GM15510 (cell line): ENCODE measurements around the gene STX10.
A peak's percentile ranks its signal among the peaks of the same experiment; 100 is the strongest.

ENCODE experiments used
- POLR2A ChIP-seq: IDR thresholded peaks from 3 replicates; pipeline ENCODE4 v1.6.1; 2011; ENCODE audit warnings: borderline replicate concordance; ENCODE audit not compliant: insufficient read length; ENCODE audit errors: extremely low read depth

The STX10 gene, protein sequence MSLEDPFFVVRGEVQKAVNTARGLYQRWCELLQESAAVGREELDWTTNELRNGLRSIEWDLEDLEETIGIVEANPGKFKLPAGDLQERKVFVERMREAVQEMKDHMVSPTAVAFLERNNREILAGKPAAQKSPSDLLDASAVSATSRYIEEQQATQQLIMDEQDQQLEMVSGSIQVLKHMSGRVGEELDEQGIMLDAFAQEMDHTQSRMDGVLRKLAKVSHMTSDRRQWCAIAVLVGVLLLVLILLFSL

DNA sequence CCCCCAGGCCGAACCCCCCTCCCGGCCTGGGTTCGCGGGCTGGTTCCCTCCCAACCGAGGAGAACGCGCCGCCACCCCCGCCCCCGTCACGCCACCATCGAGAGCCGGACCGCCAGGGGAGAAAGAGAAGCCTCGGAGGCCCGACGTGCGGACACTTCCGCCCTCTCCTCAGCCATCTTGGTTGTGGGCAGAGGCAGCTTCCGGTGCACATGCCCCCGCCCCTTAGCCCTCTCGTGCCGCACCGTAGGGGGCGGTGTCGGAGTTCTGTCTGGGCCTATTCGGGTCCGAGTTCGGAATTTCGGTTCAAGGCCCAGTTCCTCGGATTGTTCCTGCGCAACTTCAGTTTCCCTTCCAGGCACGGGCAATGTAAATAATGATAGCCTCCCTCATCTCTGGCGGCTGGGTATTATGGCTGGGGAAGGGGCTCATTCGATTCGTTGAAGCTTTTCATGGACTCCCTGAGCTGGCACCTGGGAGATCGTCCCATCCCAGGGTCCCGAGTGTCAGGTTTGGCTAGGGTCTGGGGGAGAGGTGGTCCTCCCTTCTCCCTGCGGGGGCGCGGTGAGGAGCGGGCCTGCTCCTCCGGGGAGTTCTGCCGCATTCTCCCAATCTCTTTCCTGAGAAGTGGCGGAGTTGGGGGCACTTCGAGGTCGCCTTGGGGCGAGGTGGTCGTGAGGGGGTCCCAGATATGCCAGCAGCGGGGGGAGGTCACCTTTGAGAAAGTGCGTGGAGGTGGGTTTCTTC lies at the start of gene STX10, which contains the start of gene IER2:
Gene STX10 (minus strand): TSS at position 189 of the 744 bp plus-strand sequence. CDS start 202 bp downstream, outside the sequence.
Gene IER2 (plus strand): TSS at position 225 of the 744 bp plus-strand sequence. CDS start 2,776 bp downstream, outside the sequence.
- peak; percentile 44 for TF ChIP-seq POLR2A

DNA sequence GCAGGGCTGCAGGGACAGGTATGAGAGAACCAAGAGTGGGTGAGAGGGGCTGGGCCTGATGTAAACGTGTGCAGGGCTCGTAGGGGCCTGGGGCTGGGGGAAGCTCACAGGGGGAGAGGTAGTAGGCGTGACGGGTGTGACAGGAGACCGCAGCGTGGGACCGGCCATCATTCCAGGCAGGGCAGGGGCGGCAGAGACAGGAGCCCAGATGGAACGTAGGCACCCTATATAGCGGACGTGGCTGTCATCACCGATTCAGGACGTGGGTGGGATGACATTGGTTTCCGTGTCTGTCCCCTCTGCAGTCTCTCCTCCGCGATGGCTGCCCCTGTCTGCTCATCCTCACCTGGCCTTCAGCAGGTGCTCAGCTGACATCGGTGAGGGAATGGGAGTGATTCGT lies 48.5 kb upstream of the STX10 start:
- TF ChIP-seq POLR2A, result no peak

DNA sequence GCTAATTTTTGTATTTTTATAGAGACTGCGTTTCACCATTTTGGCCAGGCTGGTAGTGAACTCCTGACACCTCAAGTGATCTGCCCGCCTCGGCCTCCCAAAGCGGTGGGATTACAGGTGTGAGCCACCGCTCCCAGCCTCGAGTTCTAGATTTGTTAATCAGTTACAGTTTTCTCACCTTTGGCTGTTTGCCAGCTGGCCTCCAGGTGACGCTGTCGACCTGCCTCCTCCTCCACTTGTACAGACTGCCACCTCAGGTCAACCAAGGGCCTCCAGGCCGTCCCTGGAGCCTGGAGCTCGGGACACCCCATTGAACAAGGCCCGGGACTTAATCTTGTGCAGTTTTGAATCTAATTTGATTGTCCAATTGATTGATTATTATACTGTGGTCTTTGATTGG lies 45.5 kb upstream of the STX10 start:
- no peak for TF ChIP-seq POLR2A

DNA sequence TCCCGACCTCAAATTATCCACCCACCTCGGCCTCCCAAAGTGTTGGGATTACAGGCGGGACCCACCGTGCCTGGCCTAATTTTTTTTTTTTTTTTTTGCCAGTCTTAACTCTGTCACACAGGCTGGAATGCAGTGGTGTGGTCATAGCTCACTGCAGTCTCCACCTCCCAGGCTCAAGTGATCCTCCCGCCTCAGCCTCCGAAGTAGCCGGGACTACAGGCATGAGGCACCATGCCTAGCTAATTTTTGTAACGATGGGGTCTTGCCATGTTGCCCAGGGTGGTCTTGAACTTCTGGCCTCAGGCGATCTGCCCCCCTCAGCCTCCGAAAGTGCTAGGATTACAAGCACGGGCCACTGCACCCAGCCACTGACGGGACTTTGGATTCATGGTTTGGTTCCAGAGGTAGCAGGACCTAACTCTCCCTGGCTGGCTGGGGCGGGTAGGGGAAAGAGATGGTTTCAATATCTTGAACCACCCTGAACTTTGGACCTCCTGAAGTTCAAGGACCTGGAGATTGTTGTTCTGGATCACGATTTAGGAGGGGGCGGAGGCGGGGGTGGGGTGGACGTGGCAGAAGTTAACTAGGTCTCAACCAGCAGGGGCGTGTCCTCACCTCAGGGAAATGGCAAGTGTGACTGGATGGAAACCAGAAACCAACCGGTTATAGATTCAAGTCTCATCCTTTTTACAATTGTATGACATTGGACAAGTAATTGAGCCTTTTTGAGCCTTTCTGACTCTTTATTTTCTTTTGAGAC lies 40.8 kb upstream of the STX10 start:
- no peak for TF ChIP-seq POLR2A

DNA sequence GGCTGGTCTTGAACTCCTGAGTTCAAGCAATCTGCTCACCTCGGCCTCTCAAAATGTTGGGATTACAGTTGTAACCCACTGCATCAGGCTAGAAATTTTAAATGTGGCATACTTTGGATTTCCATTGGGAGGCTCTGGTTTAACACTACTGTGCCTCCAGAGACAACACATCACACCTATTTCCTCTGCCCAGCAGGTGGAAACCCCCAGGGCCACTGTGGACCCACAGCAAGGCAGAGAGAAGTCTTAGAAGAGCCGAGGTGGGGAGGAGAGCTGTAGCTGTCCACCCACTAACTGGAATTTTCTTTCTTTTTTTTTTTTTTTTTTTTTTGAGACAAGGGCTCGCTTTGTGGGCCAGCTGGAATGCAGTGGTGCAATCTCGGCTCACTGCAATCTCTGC lies 39.4 kb upstream of the STX10 start:
- TF ChIP-seq POLR2A, result no peak

DNA sequence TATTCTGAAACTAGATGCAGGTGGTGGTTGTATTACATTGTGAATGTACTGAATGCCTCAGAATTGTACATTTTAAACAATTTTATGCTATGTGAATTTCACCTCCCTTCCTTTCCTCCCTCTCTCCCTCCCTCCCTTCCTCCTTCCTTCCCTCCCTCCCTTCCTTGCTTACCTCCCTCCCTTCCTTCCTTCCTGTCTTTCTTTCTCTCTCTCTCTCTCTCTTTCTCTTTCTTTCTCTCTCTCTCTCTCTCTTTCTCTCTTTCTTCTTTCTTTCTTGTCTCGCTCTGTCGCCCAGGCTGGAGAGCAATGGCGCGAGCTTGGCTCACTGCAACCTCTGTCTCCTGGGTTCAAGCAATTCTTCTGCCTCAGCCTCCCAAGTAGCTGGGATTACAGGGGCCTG lies 37.2 kb upstream of the STX10 start:
- no peak for TF ChIP-seq POLR2A

DNA sequence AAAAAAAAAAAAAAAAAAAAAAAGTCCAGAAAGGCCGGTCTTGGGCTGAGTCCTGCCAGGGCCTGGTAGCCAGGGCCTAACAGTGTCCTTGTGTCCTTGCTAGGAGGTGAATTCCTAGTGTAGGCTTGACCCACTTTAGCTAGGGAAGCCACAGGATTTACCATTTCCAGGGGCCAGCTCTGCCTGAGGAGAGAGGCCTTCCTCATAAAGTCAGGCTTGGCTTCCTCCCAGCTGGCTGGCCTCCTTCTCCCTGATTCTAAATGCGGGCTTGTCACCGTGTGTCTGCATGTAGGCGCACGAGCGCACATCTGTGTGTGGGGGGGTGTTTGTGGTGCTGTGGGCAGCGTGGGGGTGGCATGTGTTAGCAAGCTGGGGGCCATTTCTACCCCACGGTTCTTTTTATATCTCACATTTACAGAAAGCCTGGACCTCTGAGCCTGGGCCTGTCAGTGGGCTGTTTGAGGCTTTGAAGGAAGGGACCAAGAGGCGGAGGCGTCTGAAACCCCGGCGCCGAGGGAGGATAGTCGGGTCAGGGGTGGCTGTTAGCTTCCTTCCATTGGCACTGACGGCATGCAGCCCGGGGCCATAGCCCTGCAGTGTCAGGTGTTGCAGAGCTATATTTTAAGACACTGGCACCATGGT lies 31.7 kb upstream of the STX10 start:
- no peak for TF ChIP-seq POLR2A

DNA sequence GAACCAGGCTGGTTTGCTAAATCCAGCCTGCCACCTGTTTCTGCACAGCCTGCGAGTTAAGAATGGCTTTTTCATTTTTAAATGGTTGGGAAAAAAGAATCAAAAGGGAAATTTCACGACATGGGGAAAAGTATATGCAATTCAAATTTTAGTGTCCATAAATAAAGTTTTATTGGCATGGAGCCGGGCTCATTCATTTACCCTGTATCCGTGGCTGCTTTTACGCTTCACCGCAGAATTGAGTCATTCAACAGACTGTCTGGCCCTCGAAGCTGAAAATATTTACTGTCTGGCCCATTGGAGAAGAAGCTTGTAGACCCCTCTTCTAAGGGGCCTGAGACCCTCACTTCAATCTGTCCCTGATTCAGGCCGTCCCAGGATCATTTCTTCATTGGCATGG lies 26.2 kb upstream of the STX10 start:
- no peak for TF ChIP-seq POLR2A

DNA sequence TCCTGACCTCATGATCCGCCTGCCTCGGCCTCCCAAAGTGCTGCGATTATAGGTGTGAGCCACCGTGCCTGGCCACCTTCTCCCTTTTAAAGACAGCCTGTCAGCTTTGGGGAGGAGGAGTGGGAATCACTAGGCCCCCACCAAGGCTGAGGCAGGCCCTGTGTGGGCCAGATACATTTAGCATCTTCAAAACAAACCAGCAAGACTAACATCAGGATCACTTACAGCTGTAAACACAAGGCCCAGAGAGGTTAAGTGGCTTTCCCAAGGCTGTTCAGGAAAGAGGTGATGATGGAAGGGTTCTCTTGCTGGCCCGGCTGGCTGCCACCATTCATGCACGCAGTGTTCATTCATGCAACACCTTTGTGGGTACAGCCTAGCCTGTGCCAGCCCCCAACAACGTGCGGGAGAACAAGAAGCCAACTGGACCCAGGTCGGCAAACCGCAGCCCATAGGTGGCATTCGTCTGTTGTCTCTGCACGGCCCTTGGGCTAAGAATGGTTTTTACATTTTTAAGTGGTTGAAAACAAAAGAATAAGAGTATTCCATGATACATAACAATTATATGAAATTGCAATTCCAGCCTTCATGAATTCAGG lies 23.1 kb upstream of the STX10 start:
- no peak for TF ChIP-seq POLR2A

DNA sequence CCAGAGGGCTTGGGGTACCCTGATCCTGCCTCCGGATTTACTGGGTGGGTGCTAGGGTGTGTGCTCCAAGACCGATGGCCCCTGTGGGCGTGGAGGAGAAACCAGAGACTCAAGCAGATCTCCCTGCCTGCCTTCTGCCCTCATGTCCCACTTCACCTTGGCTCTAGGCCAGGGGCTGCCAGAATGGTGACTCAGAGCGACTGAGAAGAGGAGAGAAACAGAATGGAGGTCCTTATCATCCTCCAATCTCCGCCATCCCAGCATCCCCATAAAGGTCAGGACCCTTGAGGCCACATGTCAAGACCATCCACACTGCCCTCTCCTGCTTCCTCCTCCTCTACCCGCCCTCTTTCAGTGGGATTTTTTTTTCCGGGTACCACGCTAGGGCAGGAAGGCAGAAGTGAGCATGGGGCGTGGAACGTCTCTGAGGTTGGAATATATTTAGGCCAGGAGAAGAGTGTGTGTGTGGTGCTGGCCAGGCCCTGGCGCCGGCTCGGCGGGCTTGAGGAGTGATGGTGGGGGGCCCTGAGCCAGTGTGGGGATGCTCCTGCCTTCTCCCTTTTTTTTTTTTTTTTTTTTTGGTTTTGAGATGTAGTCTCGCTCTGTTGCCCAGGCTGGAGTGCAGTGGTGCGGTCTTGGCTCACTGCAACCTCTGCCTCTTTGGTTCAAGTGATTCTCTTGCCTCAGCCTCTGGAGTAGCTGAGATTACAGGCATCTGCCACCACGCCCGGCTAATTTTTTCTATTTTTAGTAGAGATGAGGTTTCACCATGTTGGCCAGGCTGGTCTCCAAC lies 22.4 kb upstream of the STX10 start:
- TF ChIP-seq POLR2A, result no peak

DNA sequence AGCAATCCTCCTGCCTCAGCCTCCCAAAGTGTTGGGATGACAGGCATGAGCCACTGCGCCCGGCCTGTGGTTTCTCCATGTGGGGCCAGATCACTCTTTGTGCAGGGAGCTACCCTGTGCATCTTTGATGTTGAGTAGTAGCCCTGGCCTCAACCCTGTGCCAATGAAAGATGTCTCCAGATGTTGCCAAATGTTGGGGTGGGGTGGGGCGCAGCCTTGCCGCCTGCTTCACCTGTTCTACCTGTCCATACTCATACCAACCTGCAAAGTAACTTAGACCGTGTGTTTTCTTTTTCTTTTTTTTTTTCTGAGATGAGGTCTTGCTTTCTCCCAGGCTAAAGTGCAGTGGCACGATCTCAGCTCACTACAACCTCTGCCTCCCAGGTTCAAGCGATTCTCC lies 21.0 kb upstream of the STX10 start:
- no peak for TF ChIP-seq POLR2A

DNA sequence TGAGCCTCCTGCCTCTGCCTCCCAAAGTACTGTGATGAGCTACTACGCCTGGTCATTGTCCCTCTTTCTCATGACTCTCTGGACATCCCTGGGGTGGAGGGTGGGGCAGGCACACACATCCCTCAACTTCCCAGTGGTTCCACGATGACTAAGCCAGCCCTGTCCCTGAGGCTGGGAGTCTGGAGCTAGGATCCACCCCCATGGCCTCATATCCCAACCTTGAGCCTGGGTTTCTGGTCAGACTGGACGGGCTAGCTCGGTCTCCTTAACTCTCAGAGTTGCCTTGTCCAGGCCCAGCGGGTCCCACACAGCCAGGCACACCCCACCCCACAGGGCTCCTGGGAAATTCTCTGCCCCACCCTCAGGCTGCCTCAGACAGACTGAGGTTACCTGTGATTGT lies 19.6 kb upstream of the STX10 start:
- no peak for TF ChIP-seq POLR2A

DNA sequence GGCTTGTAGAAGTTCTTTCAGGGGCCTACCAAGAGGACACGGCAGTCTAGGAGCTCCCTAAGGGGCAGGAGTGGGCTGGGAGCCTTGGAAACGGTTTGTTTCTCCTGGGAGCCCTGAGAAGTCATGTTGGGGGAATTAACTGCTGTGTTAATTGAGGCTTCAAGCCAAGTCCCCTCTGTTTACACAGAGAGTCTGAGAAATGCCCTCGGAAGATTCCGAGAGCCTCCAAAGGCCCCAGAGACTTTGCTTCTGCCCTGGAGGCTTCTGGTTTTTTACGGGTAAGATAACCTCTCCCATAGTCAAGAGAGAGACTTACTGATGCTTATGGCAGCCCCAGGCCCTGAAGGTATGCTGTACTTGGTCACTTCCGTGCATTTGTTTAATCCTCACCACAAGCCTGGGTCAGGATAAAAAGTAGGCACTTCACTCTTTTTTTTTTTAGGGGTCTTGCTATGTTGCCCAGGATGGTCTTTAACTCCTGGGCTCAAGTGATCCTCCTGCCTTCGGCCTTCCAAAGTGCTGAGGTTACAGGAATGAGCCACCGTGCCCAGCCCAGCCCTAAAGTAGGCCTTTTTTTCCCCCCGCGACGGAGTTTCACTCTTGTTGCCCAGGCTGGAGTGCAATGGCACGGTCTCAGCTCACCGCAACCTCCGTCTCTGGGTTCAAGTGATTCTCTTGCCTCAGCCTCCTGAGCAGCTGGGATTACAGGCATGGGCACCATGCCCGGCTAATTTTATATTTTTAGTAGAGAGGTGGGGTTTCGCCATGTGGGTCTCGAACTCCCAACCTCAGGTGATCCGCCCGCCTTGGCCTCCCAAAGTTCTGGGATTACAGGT lies 15.2 kb upstream of the STX10 start:
- no peak for TF ChIP-seq POLR2A

DNA sequence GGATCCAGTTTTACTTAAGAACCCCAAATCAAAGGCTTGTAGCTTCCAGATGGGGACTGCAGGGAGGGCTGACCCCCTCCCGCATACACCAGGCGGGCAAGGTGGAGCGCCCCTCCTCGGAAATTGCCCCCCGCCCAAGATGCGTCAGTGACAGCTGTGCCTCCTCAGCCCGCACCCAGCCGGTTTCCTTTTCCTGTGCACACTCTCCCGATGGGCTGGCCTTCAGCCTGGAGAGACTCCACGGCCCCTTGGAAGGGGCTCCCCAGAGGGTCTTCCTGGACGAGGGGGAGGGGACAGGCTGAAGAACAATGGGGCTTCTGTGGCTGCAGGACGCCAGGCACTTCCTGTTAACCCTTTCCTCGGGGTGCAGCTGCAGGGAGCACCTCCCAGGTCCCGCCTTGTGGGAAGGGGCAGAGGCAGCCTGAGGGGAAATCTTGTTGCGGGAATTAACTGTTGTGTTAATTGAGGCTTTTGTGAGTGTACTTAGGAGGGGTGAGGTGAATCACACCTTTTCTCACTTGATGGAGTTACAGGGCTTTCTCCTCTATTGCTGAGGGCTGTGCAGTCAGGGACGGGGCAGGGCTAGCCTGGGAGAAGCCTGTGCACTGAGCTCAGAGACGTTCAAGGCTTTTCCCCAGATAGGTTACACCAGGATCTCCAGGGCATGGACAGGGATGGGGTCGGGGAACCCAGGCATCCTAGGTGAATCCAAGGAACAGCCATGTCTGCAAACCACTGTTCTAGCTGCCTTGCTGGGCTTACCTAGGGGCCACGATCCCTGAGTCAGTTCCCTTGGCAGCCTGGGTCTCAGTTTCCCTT lies 14.4 kb upstream of the STX10 start:
- TF ChIP-seq POLR2A, result no peak
